GM12801 (cell line): ENCODE data around the gene DGKG.

Source experiments
- CTCF ChIP-seq: IDR thresholded peaks from one replicate; pipeline ENCODE4 v1.5.1; 2011; ENCODE audit warnings: control low read depth; ENCODE audit not compliant: insufficient read length; ENCODE audit errors: extremely low read depth

The DGKG gene

DNA sequence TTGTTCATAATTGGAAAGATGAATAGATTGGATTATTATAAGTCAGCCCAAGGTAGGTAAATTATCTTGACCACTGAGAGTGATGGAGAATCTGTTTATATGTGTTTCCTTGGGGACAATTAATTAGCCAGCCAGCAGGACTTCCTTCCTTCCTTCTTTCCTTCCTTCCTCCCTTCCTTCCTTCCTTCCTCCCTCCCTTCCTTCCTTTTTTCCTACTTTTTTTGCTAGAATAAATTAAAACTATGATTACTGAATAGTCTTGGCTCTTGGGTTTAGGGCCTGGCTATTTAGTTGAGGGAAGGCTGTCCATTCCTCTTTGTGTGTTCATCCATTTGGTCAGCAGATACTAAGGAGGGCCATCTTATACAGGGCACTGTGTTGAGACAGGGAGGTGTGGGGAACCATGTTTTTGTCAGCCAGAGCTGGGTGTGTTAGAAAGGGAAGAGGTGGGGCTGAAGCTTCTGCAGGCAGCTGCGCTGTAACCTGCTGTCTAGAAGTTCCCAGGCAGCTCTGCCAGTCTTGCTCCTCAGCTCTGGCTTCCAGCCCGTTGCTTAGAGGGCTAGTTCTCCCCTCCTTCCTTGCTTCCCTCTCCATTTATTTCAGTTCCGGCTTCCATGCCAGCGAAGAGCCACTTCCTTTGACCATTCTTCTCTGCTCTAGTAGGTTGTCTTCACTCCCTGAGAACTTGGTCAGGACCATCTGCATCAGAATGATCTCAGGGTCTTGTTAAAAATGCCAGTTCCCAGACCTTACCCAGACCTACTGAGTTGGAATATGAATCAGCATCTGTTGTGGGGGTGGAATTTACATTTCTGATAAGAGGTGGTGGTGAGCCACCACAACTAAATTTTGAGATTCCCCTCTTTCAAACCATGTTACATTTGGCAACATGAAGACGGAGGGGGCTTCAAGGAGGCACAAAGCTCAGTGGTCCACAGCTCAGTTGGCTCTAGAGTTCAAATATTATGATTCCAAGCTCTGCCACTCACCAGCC, 113.9 kb downstream of the DGKG start:
- no peak for TF ChIP-seq CTCF

DNA sequence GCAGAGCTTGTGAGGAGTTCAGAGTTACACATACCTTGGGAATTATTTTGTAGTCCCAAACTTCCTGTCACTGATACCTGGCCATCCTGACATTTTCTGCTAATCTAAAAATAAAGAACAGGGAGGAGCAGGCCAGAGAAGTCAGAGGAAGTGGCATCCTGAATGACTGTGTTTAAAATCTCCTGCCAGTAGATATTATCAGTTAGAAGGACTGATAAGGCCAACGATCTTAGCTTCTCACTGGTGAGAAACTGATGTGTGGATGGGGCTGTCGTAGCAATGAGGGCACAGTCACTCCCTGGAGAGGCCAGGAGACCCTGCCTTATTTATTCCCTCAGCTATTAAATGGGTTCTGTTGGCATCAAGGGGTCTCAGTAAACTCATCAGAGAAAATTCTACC, 115.1 kb downstream of the DGKG start:
- no peak for TF ChIP-seq CTCF

DNA sequence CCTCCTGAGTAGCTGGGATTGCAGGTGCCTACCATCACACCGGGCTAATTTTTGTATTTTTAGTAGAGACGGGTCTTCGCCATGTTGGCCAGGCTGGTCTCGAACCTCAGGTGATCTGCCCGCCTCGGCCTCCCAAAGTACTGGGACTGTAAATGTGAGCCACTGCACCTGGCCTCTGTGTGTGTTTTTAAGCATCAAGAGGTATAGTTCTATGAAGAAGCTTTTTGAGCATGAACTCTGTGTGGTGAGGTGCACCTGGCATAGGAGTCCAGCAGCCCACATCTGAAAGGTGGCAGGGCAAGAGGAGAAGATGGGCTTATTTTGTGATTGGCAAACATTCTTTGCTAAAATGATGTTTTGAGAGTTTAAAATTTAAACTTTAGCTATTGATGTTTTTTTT, 118.0 kb downstream of the DGKG start:
- TF ChIP-seq CTCF = no peak

- no peak for TF ChIP-seq CTCF
Observed at GRCh38 chr3:186241910-186242821, 119.9 kb downstream of the DGKG start.

- no peak for TF ChIP-seq CTCF
Observed at GRCh38 chr3:186239321-186239720, 122.7 kb downstream of the DGKG start.

DNA sequence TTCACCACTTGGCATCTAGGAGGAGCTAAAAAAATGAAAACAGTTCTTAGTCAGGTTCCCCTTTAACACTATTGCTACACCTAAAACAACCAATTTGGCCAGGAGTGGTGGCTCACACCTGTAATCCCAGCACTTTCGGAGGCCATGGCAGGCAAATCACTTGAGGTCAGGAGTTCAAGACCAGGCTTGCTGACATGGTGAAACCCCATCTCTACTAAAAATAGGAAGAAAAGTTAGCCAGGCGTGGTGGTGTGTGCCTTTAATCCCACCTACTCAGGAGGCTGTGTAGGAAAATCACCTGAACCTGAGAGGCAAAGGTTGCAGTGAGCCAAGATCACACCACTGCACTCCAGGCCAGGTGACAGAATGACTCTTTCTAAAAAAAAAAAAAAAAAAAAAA, 124.1 kb downstream of the DGKG start:
- no peak for TF ChIP-seq CTCF

DNA sequence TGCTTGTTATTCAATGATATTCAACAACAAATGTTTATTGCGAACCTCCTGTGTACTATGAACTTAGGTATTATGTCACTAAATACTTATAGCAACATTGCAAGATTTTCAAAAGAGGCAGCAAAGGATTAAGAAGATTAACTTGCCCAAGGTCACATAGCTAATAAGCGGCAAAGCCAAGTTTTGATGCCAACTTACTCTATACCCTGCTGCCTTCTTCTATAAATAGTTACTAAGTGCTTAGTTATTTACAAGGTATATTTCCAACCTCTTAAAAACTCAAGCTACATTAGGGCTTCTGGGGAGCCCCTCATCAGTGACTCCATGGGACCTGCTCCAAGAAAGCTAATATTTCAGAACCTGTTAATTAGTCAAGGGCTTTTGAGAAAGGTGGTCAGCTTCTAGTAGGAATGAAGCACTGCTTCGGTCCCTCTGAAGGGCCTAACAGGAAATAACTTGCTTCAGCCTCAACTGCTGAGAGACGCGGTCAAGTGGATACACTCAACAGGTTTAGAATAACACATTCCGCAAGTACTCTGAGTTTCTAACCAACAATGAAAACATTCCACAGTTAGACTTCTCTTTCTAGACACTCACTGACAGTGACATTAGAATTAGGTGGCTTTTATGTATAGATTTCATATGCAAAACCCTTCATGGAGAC, 125.5 kb downstream of the DGKG start:
- no peak for TF ChIP-seq CTCF
